ENCODE data around the gene SKAP1. TPM values are rescaled to one million over a fixed set of nuclear protein-coding genes. Genes with fewer than 3 reads are reported as not detected.

Gene SKAP1
- total and polyA plus RNA-seq, 2 experiments from 2014 or later: 0.27 TPM; not detected in 1

DNA sequence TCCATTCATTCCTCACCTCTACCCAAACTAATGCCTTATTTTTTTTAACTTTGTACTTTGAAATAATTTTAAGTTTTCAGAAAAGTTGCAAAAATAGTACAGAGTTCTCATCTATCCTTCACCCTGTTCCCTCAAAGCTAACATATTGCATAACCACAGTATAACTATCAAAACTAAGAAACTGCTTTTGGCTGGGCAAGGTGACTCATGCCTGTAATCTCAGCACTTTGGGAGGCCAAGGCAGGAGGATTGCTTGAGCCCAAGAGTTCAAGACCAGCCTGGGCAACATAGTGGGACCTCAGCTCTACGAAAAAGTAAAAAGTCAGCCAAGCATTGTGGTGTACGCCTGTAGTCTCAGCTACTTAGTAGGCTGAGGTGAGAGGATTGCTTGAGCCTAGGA lies 147.7 kb downstream of the SKAP1 start (continued):
- TF ChIP-seq REST (IDR thresholded peaks at IDR 0.05; ENCODE audit: unreplicated experiment) (no peak), CREB1 (CRISPR knock-in tag; IDR thresholded peaks at IDR 0.05; ENCODE audit: low read depth) (no peak), JUNB (IDR thresholded peaks at IDR 0.05; ENCODE audit: unreplicated experiment) (no peak)

- TF ChIP-seq CREB1 (CRISPR knock-in tag; IDR thresholded peaks at IDR 0.05; ENCODE audit: low read depth): no peak
- no peak for TF ChIP-seq REST (IDR thresholded peaks at IDR 0.05; ENCODE audit: unreplicated experiment)
- TF ChIP-seq, protein P1, sequence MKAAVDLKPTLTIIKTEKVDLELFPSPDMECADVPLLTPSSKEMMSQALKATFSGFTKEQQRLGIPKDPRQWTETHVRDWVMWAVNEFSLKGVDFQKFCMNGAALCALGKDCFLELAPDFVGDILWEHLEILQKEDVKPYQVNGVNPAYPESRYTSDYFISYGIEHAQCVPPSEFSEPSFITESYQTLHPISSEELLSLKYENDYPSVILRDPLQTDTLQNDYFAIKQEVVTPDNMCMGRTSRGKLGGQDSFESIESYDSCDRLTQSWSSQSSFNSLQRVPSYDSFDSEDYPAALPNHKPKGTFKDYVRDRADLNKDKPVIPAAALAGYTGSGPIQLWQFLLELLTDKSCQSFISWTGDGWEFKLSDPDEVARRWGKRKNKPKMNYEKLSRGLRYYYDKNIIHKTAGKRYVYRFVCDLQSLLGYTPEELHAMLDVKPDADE (IDR thresholded peaks at IDR 0.05): no peak
- no peak for TF ChIP-seq NANOG (IDR thresholded peaks at IDR 0.05; ENCODE audit: borderline replicate concordance)
- TF ChIP-seq ZNF331 (CRISPR knock-in tag; IDR thresholded peaks at IDR 0.05; ENCODE audit: low read depth): no peak
- H2AFZ ChIP-seq: no peak overlapping the region
- no peaks in the 10 kb centered on the region for H4K20me1 ChIP-seq (replicated peaks; ENCODE audit: insufficient read depth)
- no peak overlapping the region for H3K4me2 ChIP-seq
- 0 out of 2 replicates have a peak, but pooled peaks cover 3% of the 10 kb centered on the region for H3K27me3 ChIP-seq (ENCODE audit: insufficient read depth)
- no peaks in the 10 kb centered on the region for H3K36me3 ChIP-seq (ENCODE audit: insufficient read depth)
- Mint-ChIP-seq H3K27me3 (ENCODE audit: insufficient read depth, low read depth, poor library complexity) (no peaks in the 10 kb centered on the region), H3K36me3 (ENCODE audit: low read depth) (no peaks in the 10 kb centered on the region), H3K4me1 (no peaks in the 10 kb centered on the region), H3K4me3 (no peak overlapping the region), H3K27ac (no peak overlapping the region), H3K9me3 (no peaks in the 10 kb centered on the region)
- no peaks in the 10 kb centered on the region for H3K4me1 ChIP-seq (ENCODE audit: insufficient read depth)
- H3K79me2 ChIP-seq (replicated peaks; ENCODE audit: insufficient read depth): no peaks in the 10 kb centered on the region
- no peaks in the 10 kb centered on the region for H3F3A ChIP-seq (replicated peaks; ENCODE audit: low read depth)
- ATAC-seq: no peak
- no peaks in the 10 kb centered on the region for H3K9me2 ChIP-seq (ENCODE audit: insufficient read depth)
- H3K4me3 ChIP-seq: no peak overlapping the region
- no peak overlapping the region for H3K27ac ChIP-seq (ENCODE audit: low read depth)
- DNase-seq (ENCODE audit: low spot score): no peak
These were observed 151.1 kb downstream of the SKAP1 start for GRCh38 chr17:48278760-48279491.

Data from GM23338 (cell line).